Measurements from ENCODE around the gene CCND1.

GRCh38 chr11:69609351-69609750 is 31.6 kb upstream of the CCND1 start:
- TF ChIP-seq CTCF (conservative IDR thresholded peaks at IDR 0.05; ENCODE audit: low read depth, low read length) (no peak), EZH2 (IDR thresholded peaks at IDR 0.05; ENCODE audit: low read length, unreplicated experiment) (no peak)

Measured in PC-3 (cell line).